A673 (cell line): ENCODE data around the gene USP48.

Source experiments
- CTCF ChIP-seq: fragments of 300-800, 200-600 bp; sonication (generic); conservative IDR thresholded peaks from 2 replicates; pipeline ENCODE4 v1.5.1; 2017; ENCODE audit warnings: low read depth, mild to moderate bottlenecking, antibody characterized with exemption, low read length, moderate library complexity, mixed read lengths
- EZH2 ChIP-seq: fragments of 200-600 bp; sonication (generic); IDR thresholded peaks from 2 replicates; pipeline ENCODE4 v1.6.1; 2017; ENCODE audit warnings: borderline replicate concordance, low read depth, mild to moderate bottlenecking, mixed read lengths, antibody characterized with exemption, low read length; ENCODE audit not compliant: poor library complexity, severe bottlenecking

- TF ChIP-seq CTCF = no peak
- TF ChIP-seq EZH2 = no peak
These were observed 28.4 kb downstream of the USP48 start for GRCh38 chr1:21754583-21754982.
